GM23338 (cell line): Measurements from ENCODE around the gene CACNA2D3. TPM values are rescaled to one million over a fixed set of nuclear protein-coding genes. Genes with fewer than 3 reads are reported as not detected.

Experiments
- ATAC-seq: fragments of 200-7000 bp; cut with Tn5 transposase; 3 replicates; pipeline ENCODE4 v1.9.1; 2020
- DNase-seq: peaks from one replicate; pipeline ENCODE4 v3.0.0-alpha.2; 2015; ENCODE audit warnings: low spot score
- H2AFZ ChIP-seq: fragments of 200-600 bp; sonication (generic); 2 replicates; pipeline ENCODE4 v1.8.0; 2016; ENCODE audit warnings: antibody characterized with exemption, mild to moderate bottlenecking, moderate library complexity
- H3F3A ChIP-seq: fragments of 200-600 bp; sonication (generic); replicated peaks from 2 replicates; pipeline ENCODE4 v1.8.0; 2017; ENCODE audit warnings: antibody characterized with exemption, mixed run types, low read depth
- H3K27ac ChIP-seq: fragments of 200-600 bp; sonication (generic); 2 replicates; pipeline ENCODE4 v1.6.1; 2016; ENCODE audit warnings: low read depth
- H3K27me3 ChIP-seq: fragments of 200-600 bp; sonication (generic); 2 replicates; pipeline ENCODE4 v1.8.0; 2016; ENCODE audit warnings: mild to moderate bottlenecking, mixed run types, moderate library complexity; ENCODE audit not compliant: insufficient read depth
- H3K36me3 ChIP-seq: fragments of 200-600 bp; sonication (generic); 2 replicates; pipeline ENCODE4 v1.8.0; 2016; ENCODE audit warnings: mild to moderate bottlenecking; ENCODE audit not compliant: insufficient read depth
- H3K4me1 ChIP-seq: fragments of 200-600 bp; sonication (generic); 2 replicates; pipeline ENCODE4 v1.8.0; 2016; ENCODE audit warnings: mild to moderate bottlenecking, moderate library complexity; ENCODE audit not compliant: insufficient read depth
- H3K4me2 ChIP-seq: fragments of 200-600 bp; sonication (generic); 2 replicates; pipeline ENCODE4 v1.7.1; 2017; ENCODE audit warnings: mixed run types
- H3K4me3 ChIP-seq: fragments of 200-600 bp; sonication (generic); 2 replicates; pipeline ENCODE4 v1.6.1; 2016; ENCODE audit warnings: mixed run types
- H3K79me2 ChIP-seq: fragments of 200-600 bp; sonication (generic); replicated peaks from 2 replicates; pipeline ENCODE4 v1.8.0; 2017; ENCODE audit warnings: mild to moderate bottlenecking; ENCODE audit not compliant: insufficient read depth
- H3K9me2 ChIP-seq: fragments of 200-600 bp; sonication (generic); 2 replicates; pipeline ENCODE4 v1.8.0; 2017; ENCODE audit not compliant: insufficient read depth
- H4K20me1 ChIP-seq: fragments of 200-600 bp; sonication (generic); replicated peaks from 2 replicates; pipeline ENCODE4 v1.8.0; 2017; ENCODE audit warnings: mild to moderate bottlenecking; ENCODE audit not compliant: insufficient read depth
- H3K27ac Mint-ChIP-seq: 2 replicates; pipeline ENCODE4 v1.8.0; 2020; ENCODE audit warnings: inconsistent platforms, mild to moderate bottlenecking, moderate library complexity, mixed read lengths
- H3K27me3 Mint-ChIP-seq: 3 replicates; pipeline ENCODE4 v1.8.0; 2022; ENCODE audit warnings: low read depth, mild to moderate bottlenecking, moderate library complexity, mixed read lengths, inconsistent platforms; ENCODE audit not compliant: insufficient read depth, poor library complexity
- H3K36me3 Mint-ChIP-seq: 3 replicates; pipeline ENCODE4 v1.8.0; 2021; ENCODE audit warnings: low read depth, mild to moderate bottlenecking, inconsistent platforms, moderate library complexity, mixed read lengths
- H3K4me1 Mint-ChIP-seq: 3 replicates; pipeline ENCODE4 v1.8.0; 2020; ENCODE audit warnings: mild to moderate bottlenecking, inconsistent platforms, mixed read lengths
- H3K4me3 Mint-ChIP-seq: 3 replicates; pipeline ENCODE4 v1.8.0; 2021; ENCODE audit warnings: moderate library complexity, mild to moderate bottlenecking, inconsistent platforms, mixed read lengths
- H3K9me3 Mint-ChIP-seq: 3 replicates; pipeline ENCODE4 v1.8.0; 2020; ENCODE audit warnings: moderate library complexity, mild to moderate bottlenecking, inconsistent platforms, mixed read lengths
- CREB1 ChIP-seq: fragments of 250-450 bp; sonication (Bioruptor Pico); IDR thresholded peaks from 2 replicates; pipeline ENCODE4 v1.5.0; 2020; ENCODE audit warnings: low read depth, mild to moderate bottlenecking, moderate library complexity
- CTCF ChIP-seq, 2 experiments: fragments of 200-600 bp in 1 of 2; sonication (generic) in 1 of 2; conservative IDR thresholded peaks; 2 replicates each; pipeline versions ENCODE4 v1.5.1 to v1.6.1; 2016 to 2017; ENCODE audit warnings: antibody characterized with exemption in 2 of 2, low read depth in 2 of 2, mild to moderate bottlenecking in 2 of 2, moderate library complexity in 1 of 2
- EZH2 ChIP-seq: fragments of 200-600 bp; sonication (generic); IDR thresholded peaks from one replicate; pipeline ENCODE4 v1.8.0; 2017; ENCODE audit warnings: antibody characterized with exemption, mild to moderate bottlenecking, low read depth; ENCODE audit not compliant: unreplicated experiment
- JUNB ChIP-seq: IDR thresholded peaks from one replicate; pipeline ENCODE4 v1.6.1; 2016; ENCODE audit warnings: antibody characterized with exemption; ENCODE audit not compliant: unreplicated experiment
- NANOG ChIP-seq: IDR thresholded peaks from 2 replicates; pipeline ENCODE4 v1.6.1; 2016; ENCODE audit warnings: antibody characterized with exemption, borderline replicate concordance
- POLR2AphosphoS5 ChIP-seq: IDR thresholded peaks from 2 replicates; pipeline ENCODE4 v1.6.1; 2016; ENCODE audit warnings: antibody characterized with exemption, low read depth
- STAT1 ChIP-seq: IDR thresholded peaks from one replicate; pipeline ENCODE4 v1.6.1; 2016; ENCODE audit warnings: antibody characterized with exemption; ENCODE audit not compliant: unreplicated experiment
- ZNF114 ChIP-seq: fragments of 250-450 bp; sonication (Bioruptor Pico); IDR thresholded peaks from 2 replicates; pipeline ENCODE4 v1.5.0; 2020; ENCODE audit warnings: mild to moderate bottlenecking, moderate library complexity
- ZNF331 ChIP-seq: fragments of 250-450 bp; sonication (Bioruptor Pico); IDR thresholded peaks from 2 replicates; pipeline ENCODE4 v1.5.0; 2020; ENCODE audit warnings: low read depth, mild to moderate bottlenecking, moderate library complexity
- polyA plus RNA-seq: library from polyadenylated mRNA; unstranded; fragments of >200 nt; fragmentation: Nextera tagmentation; extraction: Ambion mirVana; gene quantifications from 2 replicates; pipeline ENCODE4 v1.2.1, GENCODE V29; 2016
- total RNA-seq: library from RNA; depleted of rRNA; stranded (reverse); fragments of >200 nt; shearing (Covaris generic); gene quantifications from 2 replicates; pipeline ENCODE4 v1.2.3, GENCODE V29; 2014
- TF ChIP-seq, protein P1 (sequence below): IDR thresholded peaks from one replicate; pipeline ENCODE4 v1.6.1; 2018; ENCODE audit warnings: antibody characterized with exemption; ENCODE audit not compliant: unreplicated experiment

Gene CACNA2D3
- total and polyA plus RNA-seq, 2 experiments from 2014 or later, result 2.2 to 2.3 TPM

DNA sequence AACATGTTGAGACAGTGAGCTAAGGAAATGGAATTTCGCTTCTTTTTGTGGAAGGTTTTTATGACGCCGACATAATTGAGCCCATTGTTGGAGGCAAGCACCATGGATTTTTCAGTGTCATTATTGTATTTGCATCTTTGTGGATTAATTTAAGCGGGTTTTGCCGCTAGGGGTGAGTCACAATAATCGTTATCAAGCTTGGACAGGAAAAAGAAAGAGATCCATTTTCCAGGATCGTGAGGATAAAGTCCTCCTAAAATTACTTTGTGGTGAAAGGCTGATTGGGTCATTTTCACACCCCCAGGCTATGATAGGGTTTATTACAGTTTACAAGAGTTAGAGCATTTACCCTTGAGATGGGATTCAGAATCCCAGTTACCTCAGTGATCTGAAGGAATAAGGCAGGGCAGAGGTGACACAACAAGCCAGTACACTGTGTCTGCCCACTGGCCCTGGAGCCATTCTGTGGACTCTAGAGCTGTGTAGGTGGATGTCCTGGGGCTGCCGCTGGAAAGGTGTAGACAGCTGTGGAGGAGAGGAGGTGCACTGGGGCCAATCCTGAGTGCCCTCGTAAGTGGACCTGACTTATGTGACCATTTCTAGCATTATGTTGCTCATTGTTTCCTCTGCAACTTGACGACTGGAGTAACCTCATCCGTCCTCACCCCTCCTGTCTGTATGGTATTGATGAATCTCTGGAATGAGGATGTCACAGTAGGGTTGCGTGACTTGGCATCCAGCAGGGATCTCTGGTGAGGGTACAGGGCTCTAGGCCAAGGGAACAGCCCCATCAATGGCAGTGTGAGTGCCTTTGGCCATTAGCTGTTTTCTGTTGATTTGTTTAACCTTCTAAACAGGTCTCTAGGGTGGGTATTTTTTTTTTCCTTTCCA, 435.4 kb downstream of the CACNA2D3 start:
- Histone ChIP-seq H3K36me3 (no peaks in the 10 kb centered on the region), H3K4me2 (no peak overlapping the region), H2AFZ (no peak overlapping the region), H3K4me3 (no peak overlapping the region), H3K9me2 (peaks cover 4% of the 10 kb centered on the region; the same call in 1 of the 2 replicates), H3F3A (no peaks in the 10 kb centered on the region), H3K79me2 (no peaks in the 10 kb centered on the region), H3K4me1 (no peaks in the 10 kb centered on the region; the same call in 1 of the 2 replicates), H3K27ac (no peak overlapping the region), H3K27me3 (no peaks in the 10 kb centered on the region), H4K20me1 (no peaks in the 10 kb centered on the region)
- ATAC-seq (no peak), DNase-seq (no peak)
- TF ChIP-seq EZH2 (no peak), ZNF331 (CRISPR knock-in tag) (no peak), CTCF (conservative IDR thresholded peaks at IDR 0.05; ENCODE audit: low read depth in 2 of 2) (no peak), STAT1 (no peak)
- Mint-ChIP-seq H3K9me3 (0 out of 3 replicates have a peak, but pooled peaks cover 4% of the 10 kb centered on the region), H3K36me3 (no peaks in the 10 kb centered on the region), H3K4me1 (peaks cover 9% of the 10 kb centered on the region), H3K27ac (no peak overlapping the region), H3K4me3 (no peak overlapping the region), H3K27me3 (peaks cover 2% of the 10 kb centered on the region)

DNA sequence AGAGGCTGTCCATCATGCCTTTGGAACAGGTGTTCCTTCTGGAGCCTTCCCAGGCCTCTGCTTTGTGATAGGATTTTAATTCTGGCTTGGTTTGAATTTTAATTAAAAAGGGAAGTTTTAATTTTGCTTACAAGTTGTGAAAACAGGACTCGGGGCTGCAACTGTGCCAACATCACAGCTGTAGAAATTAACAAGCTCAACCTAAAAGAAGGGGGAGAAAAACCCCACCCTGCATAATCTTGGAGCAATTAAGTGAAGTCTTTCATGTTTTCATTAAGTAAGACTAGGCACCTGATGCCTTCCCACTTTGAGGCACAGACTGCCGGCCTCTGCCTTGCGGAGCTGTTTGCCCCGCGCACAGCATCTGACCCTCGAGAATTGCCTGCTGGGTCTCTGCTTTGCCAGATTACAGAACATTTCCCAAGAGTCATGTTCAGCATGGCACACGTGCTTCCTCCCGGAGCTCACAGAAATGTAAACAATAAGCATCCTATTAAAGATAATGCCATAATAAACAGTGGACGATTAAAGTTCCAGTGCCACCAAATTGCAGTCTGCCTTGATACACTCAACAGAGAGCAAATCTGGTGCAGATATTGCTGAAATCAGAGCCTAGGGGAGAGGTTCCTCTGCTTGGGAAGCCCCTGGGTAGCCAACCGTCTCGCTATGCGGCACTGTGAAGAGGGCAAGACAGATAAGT, 441.3 kb downstream of the CACNA2D3 start:
- no peaks in the 10 kb centered on the region for H3F3A ChIP-seq
- Mint-ChIP-seq H3K27me3 (no peaks in the 10 kb centered on the region), H3K4me1 (no peaks in the 10 kb centered on the region; the same call in 2 of the 3 replicates), H3K4me3 (no peak overlapping the region), H3K27ac (no peak overlapping the region), H3K36me3 (no peaks in the 10 kb centered on the region), H3K9me3 (peaks cover 4% of the 10 kb centered on the region; the same call in 1 of the 3 replicates)
- no peaks in the 10 kb centered on the region for H3K4me1 ChIP-seq
- no peaks in the 10 kb centered on the region for H3K27me3 ChIP-seq
- H3K4me2 ChIP-seq, result no peak overlapping the region
- H3K4me3 ChIP-seq, result no peak overlapping the region
- no peaks in the 10 kb centered on the region for H4K20me1 ChIP-seq
- no peak overlapping the region for H3K27ac ChIP-seq
- DNase-seq (no peak), ATAC-seq (no peak)
- H2AFZ ChIP-seq, result no peak overlapping the region; the same call in 1 of the 2 replicates
- no peaks in the 10 kb centered on the region for H3K9me2 ChIP-seq
- H3K36me3 ChIP-seq, result no peaks in the 10 kb centered on the region
- H3K79me2 ChIP-seq, result no peaks in the 10 kb centered on the region
- TF ChIP-seq NANOG (no peak), POLR2AphosphoS5 (no peak), ZNF331 (CRISPR knock-in tag) (no peak), EZH2 (no peak), CTCF (conservative IDR thresholded peaks at IDR 0.05; ENCODE audit: low read depth in 2 of 2) (no peak), ZNF114 (no peak), JUNB (no peak), CREB1 (CRISPR knock-in tag) (no peak)
- TF ChIP-seq, protein P1, sequence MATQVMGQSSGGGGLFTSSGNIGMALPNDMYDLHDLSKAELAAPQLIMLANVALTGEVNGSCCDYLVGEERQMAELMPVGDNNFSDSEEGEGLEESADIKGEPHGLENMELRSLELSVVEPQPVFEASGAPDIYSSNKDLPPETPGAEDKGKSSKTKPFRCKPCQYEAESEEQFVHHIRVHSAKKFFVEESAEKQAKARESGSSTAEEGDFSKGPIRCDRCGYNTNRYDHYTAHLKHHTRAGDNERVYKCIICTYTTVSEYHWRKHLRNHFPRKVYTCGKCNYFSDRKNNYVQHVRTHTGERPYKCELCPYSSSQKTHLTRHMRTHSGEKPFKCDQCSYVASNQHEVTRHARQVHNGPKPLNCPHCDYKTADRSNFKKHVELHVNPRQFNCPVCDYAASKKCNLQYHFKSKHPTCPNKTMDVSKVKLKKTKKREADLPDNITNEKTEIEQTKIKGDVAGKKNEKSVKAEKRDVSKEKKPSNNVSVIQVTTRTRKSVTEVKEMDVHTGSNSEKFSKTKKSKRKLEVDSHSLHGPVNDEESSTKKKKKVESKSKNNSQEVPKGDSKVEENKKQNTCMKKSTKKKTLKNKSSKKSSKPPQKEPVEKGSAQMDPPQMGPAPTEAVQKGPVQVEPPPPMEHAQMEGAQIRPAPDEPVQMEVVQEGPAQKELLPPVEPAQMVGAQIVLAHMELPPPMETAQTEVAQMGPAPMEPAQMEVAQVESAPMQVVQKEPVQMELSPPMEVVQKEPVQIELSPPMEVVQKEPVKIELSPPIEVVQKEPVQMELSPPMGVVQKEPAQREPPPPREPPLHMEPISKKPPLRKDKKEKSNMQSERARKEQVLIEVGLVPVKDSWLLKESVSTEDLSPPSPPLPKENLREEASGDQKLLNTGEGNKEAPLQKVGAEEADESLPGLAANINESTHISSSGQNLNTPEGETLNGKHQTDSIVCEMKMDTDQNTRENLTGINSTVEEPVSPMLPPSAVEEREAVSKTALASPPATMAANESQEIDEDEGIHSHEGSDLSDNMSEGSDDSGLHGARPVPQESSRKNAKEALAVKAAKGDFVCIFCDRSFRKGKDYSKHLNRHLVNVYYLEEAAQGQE, result no peak
